Omental fat pad (tissue), 4 donors: Measurements from ENCODE around the gene CBARP. TPM values are rescaled to one million over a fixed set of nuclear protein-coding genes. Genes with fewer than 3 reads are reported as not detected.
"Not testable (repeated sequence)": the region's sequence is repeated elsewhere in the genome, so short reads cannot be mapped to it uniquely, and the experiment has no call there.

Experiments used
- ATAC-seq: fragments of 150-250 bp; one replicate; pipeline ENCODE4 v1.9.1; 2016; ENCODE audit warnings: mild to moderate bottlenecking, moderate library complexity; ENCODE audit not compliant: low FRiP score
- DNase-seq: peaks from one replicate; pipeline ENCODE4 v3.0.0-alpha.2; 2019; ENCODE audit warnings: low spot score
- total RNA-seq, 4 donors: library from RNA; depleted of rRNA; stranded (reverse); fragments of >200 nt; gene quantifications; one replicate each; pipeline ENCODE4 v1.1.0, GENCODE V29; 2016
- TF ChIP-seq, protein P1 (sequence below), 3 donors: fragments of 450-650 bp; IDR thresholded peaks; one replicate each; pipeline ENCODE4 v1.5.1; 2016 to 2017; ENCODE audit warnings: antibody characterized with exemption in 3 of 3, mild to moderate bottlenecking in 3 of 3, moderate library complexity in 2 of 3

CBARP gene
- total RNA-seq, 4 donors from 2014 or later = 0.63 to 19.6 (median 2.2) TPM; not detected in 1

DNA sequence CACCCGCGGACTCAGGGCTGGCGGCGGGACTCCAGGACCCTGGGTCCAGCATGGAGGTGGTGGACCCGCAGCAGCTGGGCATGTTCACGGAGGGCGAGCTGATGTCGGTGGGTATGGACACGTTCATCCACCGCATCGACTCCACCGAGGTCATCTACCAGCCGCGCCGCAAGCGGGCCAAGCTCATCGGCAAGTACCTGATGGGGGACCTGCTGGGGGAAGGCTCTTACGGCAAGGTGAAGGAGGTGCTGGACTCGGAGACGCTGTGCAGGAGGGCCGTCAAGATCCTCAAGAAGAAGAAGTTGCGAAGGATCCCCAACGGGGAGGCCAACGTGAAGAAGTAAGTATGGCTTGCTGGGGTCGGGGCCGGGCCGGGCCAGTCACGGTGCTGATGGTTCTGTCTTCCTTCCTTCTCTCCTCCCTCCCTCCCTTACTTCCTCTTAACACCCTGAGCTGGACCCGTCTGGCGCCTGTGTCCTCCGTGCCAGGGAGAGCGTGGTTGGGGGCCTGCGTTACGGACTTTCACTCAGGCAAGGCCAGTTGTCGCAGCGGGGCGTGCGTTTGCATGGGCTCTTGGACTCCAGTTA, 30.8 kb downstream of the CBARP start:
- TF ChIP-seq, protein P1, sequence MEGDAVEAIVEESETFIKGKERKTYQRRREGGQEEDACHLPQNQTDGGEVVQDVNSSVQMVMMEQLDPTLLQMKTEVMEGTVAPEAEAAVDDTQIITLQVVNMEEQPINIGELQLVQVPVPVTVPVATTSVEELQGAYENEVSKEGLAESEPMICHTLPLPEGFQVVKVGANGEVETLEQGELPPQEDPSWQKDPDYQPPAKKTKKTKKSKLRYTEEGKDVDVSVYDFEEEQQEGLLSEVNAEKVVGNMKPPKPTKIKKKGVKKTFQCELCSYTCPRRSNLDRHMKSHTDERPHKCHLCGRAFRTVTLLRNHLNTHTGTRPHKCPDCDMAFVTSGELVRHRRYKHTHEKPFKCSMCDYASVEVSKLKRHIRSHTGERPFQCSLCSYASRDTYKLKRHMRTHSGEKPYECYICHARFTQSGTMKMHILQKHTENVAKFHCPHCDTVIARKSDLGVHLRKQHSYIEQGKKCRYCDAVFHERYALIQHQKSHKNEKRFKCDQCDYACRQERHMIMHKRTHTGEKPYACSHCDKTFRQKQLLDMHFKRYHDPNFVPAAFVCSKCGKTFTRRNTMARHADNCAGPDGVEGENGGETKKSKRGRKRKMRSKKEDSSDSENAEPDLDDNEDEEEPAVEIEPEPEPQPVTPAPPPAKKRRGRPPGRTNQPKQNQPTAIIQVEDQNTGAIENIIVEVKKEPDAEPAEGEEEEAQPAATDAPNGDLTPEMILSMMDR (IDR thresholded peaks at IDR 0.05) = no peak
- DNase-seq (no peak), ATAC-seq (no peak)

DNA sequence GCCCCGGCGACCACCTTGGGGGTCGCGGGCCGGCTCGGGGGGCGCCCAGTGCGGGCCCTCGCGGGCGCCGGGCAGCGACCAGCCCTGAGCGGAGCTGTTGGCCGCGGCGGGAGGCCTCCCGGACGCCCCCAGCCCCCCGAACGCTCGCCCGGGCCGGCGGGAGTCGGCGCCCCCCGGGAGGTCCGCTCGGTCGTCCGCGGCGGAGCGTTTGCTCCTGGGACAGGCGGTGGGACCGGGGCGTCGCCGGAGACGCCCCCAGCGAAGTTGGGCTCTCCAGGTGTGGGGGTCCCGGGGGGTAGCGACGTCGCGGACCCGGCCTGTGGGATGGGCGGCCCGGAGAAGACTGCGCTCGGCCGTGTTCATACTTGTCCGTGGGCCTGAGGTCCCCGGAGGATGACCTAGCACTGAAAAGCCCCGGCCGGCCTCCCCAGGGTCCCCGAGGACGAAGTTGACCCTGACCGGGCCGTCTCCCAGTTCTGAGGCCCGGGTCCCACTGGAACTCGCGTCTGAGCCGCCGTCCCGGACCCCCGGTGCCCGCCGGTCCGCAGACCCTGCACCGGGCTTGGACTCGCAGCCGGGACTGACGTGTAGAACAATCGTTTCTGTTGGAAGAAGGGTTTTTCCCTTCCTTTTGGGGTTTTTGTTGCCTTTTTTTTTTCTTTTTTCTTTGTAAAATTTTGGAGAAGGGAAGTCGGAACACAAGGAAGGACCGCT, 31.5 kb downstream of the CBARP start:
- ATAC-seq (no peak), DNase-seq (no peak)
- TF ChIP-seq, protein P1 (IDR thresholded peaks at IDR 0.05) = no peak

DNA sequence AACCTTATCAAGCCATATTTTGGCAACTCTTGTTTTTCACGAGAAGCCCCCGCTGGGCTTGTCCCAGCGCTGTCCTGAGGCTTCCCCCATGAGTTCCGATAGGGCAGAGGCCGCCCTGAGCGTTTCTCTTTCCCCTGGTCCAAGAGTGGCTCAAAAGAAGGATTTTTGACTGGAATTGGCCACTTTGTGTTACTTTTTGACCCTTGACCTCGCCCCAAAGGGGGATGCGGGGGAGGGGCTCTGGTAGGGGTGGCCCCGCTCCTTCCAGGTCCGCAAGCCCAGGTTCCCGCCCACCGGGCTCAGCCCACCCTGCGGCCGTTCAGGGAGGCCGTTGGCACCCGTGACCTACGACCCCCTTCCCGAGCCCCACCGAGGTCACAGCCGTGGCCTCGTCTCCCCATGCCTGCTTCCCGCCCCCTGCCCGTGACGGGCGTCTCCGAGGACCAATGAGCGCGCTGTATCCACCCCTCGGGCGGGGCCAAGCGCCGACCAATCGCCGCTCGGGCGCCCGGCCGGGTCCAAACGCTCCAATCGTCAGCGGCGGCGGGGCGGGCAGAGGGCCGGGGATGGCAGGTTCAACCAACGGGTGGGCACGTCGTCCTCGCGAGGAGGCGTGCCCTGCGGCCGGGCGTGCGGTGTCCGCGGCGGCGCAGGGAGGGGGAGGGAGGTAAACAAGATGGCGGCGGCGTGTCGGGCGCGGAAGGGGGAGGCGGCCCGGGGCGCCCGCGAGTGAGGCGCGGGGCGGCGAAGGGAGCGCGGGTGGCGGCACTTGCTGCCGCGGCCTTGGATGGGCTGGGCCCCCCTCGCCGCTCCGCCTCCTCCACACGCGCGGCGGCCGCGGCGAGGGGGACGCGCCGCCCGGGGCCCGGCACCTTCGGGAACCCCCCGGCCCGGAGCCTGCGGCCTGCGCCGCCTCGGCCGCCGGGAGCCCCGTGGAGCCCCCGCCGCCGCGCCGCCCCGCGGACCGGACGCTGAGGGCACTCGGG, 32.4 kb downstream of the CBARP start, which contains the start of gene STK11:
Gene STK11, plus strand, starts transcription at position 665 of the 986 bp plus-strand sequence. CDS start 1,136 bp downstream, outside the sequence.
- DNase-seq = peak; percentile 98
- TF ChIP-seq, protein P1 (IDR thresholded peaks at IDR 0.05) = no peak
- ATAC-seq = peak; percentile 95

DNA sequence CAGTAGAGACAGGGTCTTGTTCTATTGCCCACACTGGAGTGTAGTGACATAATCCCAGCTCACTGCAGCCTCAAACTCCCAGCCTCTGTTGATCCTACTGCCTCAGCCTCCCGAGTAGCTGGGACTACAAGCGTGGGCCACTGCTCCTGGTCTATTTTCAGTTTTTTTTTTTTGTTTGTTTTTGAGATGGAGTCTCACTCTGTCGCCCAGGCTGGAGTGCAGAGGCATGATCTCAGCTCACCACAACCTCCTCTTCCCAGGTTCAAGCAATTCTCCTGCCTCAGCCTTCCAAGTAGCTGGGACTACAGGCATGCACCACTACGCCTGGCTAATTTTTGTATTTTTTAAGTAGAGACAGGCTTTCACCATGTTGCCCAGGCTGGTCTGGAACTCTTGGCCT, 37.2 kb downstream of the CBARP start:
- not testable (repeated sequence) for DNase-seq, ATAC-seq

DNA sequence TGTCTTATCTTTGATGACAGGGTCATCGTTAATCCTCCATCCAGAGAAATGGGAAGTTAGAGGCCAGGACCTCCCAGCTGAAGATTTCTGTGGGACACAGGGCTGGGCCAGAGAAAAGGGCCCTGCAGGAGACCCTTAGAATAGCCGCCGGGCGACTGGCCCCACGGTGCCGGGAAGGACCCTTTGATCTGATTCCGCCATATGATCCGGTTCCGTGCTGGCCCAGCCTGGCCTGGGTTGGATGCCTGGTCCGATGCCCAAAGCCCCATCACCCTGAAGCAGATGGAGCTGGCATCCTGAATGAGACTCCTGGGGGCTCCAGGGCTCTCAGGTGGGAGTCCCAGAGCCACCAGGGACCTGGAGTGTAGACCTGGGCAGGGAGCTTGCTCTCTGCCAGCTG, 38.3 kb downstream of the CBARP start:
- DNase-seq = no peak
- TF ChIP-seq, protein P1 (IDR thresholded peaks at IDR 0.05) = no peak
- no peak for ATAC-seq

DNA sequence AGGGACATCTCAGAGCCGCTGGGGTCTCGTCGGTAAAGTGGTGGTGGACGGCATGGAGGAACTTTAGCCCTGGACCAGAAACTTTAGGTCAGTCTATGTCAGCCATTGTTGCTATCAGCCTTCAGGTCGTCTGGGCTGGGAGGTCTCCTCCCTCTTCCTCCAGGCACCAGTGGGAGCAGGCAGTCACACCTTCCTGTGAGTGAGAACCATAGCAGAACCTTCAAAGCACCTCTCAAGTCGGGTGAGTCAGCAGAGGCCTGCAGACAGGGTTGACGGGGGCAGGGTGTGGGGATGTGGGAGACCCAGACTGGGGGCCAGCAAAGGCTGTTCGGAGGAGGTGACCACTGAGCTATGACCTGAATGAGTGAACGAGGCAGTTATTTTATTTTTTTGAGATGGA, 48.4 kb downstream of the CBARP start:
- TF ChIP-seq, protein P1 (IDR thresholded peaks at IDR 0.05) = no peak
- ATAC-seq (peak; percentile 65), DNase-seq (no peak)
